ENCODE results near the gene SIGLEC11.
A peak's percentile ranks its signal among the peaks of the same experiment; 100 is the strongest.
"Not testable (repeated sequence)": the region's sequence is repeated elsewhere in the genome, so short reads cannot be mapped to it uniquely, and the experiment has no call there.

The SIGLEC11 gene

DNA sequence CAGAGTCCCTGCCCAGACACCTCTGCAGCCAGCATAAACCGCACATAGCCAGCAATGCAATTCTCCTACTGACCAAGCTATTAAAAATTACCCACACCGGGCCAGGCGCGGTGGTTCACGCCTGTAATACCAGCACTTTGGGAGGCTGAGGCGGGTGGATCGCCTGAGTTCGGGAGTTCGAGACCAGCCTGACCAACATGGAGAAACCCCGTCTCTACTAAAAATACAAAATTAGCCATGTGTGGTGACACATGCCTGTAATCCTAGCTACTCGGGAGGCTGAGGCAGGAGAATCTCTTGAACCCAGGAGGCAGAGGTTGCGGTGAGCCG lies 36.1 kb downstream of the SIGLEC11 start:
- DNase-seq: not testable (repeated sequence)

DNA sequence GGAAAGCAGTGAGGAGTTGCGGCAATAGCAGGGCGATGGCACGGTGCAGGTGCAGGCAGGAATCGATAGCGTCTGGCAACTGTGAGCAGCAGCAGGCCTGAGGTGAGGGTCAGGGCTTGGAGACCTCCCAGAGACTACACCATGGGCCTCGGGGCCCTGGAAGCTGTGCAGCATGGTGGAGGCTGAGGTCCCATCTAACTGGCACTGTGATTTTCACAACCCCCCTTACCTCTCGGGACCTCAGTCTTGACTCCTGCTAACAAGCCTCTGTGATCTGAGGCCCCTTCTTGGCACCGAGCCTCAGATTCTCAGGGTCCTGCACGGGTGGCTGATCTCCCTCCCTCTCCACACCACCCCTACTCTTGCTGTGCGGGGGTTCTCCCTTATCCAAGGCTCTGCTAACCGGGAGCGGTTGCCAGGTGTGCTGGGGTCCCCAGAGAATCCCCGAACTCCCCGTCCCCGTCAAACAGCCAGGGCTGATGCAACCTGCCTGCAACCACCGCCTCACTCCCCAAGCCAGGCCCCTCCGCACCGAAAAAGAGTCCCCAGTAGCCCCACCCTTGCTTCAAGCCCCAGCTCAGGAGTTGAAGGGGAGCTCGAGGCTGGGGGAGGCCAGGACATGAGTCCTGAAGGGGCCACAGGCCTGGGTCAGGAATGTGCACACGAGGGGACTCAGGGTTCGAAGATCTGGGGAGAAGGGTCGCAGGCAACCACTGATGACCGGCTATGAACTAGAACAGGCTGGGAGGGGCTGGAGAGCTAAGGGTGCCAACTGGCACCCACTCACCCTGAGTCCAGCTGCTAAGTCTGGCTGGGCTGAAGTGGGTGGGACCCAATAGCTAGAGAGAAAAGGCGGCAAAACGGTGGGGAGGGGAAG lies 36.7 kb downstream of the SIGLEC11 start:
- DNase-seq: peak in 1 of 2 experiments; percentile 24

- DNase-seq: no peak
These were observed 37.6 kb downstream of the SIGLEC11 start for GRCh38 chr19:49923055-49924003.

DNA sequence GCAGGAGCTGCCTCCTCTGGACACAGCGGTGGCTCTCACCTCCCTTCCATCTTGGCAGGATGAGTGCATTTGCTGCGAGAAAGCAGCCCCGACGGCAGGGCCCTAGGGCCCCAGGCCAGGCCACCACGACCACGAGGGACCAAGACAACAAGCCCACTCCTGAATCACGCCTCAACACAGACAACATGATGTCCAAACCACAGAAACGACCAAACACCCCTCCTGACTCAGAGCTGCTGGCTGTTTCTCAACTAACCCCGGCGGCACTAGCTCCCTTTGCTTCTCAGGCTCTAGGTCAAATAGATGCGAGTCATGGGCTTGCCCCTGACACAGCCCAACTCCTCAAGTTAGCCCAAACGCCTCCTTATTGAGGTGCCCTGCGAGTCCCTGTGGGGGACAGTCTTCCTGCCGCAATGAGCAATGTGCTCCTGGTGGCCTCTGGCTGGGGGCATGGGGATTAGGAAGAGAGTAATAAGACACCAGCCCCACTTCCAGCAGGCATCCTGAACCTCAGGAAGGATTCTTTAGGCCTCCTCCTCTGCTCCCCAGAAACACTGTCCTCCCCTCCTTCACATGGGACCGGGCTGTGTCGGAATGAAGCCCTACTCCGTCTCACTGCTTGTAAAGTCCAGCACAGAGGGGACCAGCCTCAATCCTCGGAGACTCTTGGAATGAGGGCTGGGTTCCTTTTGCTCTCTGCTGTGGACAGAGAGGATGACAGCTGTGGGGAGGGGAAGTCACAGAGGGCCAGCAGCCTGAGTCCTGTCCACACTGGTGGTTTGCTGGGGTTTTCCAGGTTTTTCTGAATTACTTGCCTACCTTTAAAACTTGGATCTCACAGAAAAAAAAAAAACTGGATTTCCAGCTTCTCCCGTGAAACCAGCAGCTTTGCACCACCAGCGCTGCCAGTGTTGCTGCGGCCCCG lies 38.8 kb downstream of the SIGLEC11 start:
- no peak for DNase-seq

GRCh38 chr19:49920624-49921363 lies 40.2 kb downstream of the SIGLEC11 start:
- DNase-seq: peak; percentile 32 to 55

- no peak for DNase-seq
These were observed 42.9 kb downstream of the SIGLEC11 start for GRCh38 chr19:49918089-49918488.

DNA sequence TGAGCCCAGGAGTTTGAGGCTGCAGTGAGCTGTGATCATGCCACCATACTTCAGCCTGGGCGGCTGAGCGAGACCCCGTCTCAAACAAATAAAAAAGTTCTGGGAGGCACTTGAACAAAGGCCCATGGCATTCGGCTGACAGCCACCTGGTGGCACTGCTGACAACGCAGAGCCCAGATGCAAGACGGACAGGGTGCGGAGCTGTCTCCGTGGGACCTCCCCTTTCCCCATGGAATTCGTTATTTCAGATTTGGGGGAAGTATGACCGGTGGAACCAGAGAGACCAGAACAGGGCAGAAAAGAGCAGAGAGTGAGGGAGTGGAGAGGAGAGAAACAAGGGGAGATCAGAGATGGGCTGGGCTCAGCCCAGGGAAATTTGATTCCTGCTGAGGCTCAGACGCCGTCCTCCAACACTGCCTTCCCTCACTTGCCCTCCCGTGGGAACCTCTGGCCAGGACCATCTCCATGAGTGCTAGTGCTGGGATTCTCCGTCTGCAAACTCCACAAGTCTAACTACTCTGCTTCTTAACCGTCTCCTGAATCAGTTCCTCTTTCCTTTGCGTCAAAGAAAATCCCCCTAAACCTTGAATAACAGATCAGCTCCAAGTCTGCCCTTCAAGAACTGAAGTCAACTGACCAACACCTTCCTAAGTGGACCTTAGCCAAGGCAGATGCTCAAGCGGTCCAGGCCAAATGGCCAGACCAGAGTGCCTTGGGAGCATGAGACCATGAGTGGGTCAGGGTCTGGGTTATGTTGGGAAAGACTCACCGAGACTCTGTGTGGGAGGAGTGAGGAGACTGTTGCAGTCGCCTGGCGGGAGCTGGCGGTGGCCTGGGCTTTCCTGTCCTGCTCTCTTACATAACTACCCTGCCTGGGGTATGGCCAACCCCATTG lies 43.9 kb downstream of the SIGLEC11 start:
- DNase-seq: no peak

GRCh38 chr19:49915271-49915670 lies 45.7 kb downstream of the SIGLEC11 start:
- no peak for DNase-seq

DNA sequence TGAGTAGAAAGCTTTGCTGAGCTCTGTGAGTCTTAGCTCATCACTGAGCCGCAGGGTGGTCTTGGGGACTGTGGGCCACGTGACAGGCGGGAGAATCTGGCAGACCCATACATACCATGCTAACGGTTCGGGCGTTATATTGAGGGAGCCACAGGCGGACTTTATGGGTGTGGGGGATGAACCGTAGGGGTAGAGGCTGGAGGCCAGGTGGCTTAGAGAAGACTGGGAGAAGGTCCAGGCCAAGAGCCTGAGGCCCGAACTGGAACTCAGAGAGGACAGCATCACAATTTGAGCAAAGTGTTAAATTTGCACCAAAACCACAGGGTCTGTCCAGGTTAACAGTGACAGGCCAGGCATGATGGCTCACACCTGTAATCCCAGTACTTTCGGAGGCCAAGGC lies 47.3 kb downstream of the SIGLEC11 start:
- DNase-seq: no peak

- no peak for DNase-seq
These were observed 47.8 kb downstream of the SIGLEC11 start for GRCh38 chr19:49912965-49913685.

DNA sequence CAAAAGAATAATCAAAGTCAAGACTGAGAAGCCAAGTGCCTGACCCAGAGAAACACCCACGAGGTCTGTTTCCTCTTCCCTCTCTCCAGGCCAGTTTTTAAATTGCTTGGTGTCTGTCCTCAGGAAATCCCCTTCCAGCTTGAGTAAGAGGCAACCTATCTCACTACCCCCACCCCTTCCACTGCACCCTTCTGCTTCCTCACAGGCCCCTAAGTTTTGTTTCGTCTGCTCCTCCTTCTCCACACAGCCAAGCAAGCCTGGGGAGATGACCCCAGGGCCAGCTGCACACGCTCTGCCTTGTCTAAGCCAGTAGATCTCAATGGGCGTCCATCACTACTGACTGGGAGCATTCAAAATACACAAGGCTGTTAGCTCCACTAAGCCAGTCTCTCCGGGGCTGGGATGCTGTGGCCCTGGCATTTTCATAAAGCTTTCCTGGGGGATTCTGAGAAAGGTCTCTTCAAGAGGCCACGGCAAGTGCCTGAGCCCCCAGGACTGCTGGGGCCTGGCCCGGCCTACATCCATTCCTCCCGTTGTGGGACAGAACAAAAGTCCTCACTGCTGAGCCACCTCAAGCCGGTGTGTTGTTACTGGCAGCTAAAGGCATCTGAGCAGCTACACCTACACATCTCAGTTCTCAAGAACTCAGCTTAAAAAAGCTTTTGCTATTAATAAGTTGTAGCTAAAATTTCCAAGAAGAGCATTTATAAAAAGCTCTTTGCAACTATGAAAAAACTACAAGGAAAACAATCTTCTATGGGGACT lies 49.4 kb downstream of the SIGLEC11 start:
- no peak for DNase-seq

DNA sequence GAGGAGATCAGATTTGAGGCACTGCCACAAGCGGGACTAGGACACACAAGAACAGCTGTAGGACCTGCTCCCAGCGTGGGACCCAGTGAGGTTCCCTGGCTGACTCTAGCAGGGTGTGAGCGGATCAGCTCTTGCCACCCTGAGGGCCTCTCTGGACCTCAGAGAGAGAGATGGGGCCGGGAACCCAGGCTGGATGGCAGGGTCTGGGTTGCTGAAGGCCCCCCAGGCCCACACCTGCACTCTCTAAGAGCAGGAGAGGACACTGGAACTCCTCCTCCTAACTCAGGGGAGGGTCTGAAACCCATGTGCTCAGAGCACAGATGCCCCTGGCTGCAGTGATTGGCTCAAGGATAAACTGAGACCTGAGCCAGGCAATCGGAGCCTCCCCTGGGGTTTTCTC lies 50.8 kb downstream of the SIGLEC11 start:
- DNase-seq: no peak

DNA sequence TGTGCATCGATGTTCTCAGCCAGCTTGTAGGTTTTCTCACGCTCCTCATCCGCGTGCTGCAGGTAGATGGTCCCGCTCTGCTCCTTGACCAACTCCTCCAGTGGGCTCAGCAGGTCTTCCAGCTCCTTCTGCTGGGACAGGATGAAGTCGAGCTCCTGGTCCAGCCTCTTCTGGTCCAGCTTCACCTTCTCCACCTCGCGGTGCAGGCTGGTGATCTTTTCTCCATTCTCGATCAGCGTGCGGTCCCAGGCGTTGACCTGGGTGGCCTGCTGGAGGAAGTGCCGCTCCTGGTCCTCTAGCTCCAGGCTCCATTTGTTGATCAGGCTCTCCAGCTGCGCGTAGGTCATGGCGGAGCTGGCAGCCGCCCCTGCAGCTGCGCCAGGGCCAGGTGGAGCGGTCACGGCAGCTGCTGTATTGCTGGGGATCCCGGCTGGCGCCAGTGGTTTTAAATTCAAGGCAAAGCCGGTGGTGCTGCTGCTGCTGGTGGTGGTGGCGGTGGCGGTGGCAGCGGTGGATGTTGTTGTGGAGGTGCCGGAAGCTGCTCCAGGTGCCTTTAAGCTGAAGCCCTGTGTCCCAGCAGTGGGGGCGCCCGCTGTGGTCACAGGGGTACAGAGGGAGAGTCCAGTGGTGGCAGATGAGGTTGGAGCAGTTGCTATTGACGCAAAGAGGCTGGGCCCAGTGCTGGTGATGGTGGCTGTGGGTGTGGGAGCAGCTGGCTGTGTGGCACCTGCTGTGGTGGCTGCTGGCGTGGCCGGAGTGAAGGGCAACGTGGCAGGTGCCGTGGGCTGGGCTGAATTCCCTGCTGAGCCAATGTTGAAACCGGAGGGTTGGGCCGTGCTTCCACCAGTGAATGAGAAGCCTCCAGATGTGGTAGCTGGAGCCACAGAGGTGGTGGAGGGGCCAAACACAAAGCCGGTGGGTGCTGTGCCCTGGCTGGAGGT lies 52.2 kb downstream of the SIGLEC11 start:
- DNase-seq: no peak

DNA sequence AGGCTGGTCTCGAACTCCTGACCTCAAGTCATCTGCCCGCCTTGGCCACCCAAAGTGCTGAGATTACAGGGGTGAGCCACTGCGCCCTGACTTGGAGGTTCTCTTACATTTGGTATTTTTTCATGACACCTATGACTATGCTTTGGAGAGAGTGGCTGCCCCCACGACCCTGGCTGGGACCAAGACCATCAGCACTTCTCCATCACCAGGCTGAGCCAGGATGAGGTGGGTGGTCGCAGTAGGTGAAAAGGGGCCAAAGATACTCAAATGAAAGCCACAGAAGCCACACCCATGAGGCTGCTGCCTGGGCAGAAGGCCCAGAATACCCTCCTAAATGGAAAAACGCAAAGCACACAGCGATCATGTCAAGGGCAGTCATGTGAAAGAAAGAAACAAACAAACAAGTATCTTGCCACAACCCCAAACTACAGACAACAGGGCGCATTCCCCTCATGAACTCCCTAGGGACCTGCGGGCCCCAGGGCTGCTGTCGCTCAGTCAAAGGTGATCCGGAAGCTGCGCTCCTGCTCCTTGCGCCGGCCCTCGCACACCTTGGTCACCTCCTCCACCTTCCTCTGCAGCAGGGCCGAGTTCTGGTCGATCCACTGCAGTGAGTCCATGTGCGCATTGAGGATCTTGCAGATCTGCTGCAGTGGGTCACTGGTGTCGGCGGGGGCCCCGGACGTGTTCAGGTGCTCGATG lies 53.1 kb downstream of the SIGLEC11 start:
- DNase-seq: no peak

DNA sequence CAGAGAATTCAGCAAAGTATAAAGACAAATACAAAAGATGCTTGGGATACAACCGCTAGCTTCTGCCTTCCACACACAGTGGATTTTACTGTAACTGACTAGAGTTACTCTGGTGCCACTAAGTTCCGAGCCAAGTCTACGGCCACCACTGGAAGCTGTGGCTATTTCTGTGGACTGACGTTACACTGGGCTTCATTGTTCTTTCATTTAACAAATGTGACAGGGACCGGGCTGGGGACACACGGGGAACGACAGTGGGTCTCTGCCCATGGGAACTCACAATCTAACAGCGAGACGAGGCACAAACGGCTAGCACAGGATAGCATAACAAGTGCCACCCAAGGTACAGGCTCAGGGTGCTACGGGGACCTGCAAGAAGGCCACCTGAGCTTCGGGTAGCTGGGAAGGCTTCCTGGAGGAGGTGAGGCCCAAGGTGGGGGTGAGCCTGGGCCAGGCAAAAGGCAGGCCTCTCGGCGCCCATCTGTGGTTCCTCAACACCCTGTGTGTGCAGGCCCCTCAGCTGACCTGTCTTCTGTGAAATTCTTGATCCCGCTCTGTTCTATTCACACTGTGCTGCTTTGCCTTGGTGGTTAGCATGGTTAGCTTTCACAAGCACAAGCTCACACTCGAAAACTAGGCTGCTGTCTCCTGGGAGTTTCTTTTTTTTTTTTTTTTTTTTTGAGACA lies 54.0 kb downstream of the SIGLEC11 start:
- no peak for DNase-seq

DNA sequence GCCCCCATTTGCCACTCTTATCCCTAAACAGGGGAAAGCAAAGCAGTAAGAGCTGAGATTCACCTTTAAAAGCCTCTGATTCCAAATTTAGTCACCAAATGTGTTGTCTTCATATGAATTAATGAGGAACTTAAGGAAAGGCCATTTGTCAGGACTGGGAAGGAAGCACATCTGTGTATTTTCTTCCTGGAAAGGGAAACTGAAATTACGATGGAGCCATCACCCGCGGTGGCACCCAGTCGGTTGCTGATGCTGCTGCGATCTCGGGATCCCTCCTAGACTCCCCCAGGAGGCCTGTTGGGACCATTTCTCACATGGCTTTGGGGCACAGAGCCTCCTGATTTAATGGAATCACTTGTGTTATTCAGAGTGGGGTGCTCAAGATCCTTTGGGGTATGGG lies 56.8 kb downstream of the SIGLEC11 start:
- DNase-seq: no peak

All from NCI-H526 (cell line).